HG03097 (cell line): ENCODE results near the gene PSKH1.
A peak's percentile ranks its signal among the peaks of the same experiment; 100 is the strongest.
"Not testable (repeated sequence)": the region's sequence is repeated elsewhere in the genome, so short reads cannot be mapped to it uniquely, and the experiment has no call there.

Experiments used
- ATAC-seq: cut with Tn5 transposase; IDR thresholded peaks from one replicate; pipeline ENCODE4 v1.9.1; 2021; ENCODE audit not compliant: unreplicated experiment, low FRiP score

Gene PSKH1

GRCh38 chr16:67936880-67937605 lies 44.0 kb downstream of the PSKH1 start:
- ATAC-seq = peak; percentile 47

- ATAC-seq = not testable (repeated sequence)
These were observed 44.7 kb downstream of the PSKH1 start for GRCh38 chr16:67937713-67938112.

- no peak for ATAC-seq
These were observed 46.7 kb downstream of the PSKH1 start for GRCh38 chr16:67939507-67940445.

- ATAC-seq = no peak
These were observed 47.5 kb downstream of the PSKH1 start for GRCh38 chr16:67940446-67941089.

- ATAC-seq = no peak
These were observed 48.6 kb downstream of the PSKH1 start for GRCh38 chr16:67941469-67942199.

- no peak for ATAC-seq
These were observed 49.1 kb downstream of the PSKH1 start for GRCh38 chr16:67942200-67942509.

GRCh38 chr16:67942510-67943255 lies 49.6 kb downstream of the PSKH1 start:
- no peak for ATAC-seq

GRCh38 chr16:67943256-67943618 lies 50.2 kb downstream of the PSKH1 start:
- ATAC-seq = no peak

- no peak for ATAC-seq
These were observed 50.8 kb downstream of the PSKH1 start, which contains the start of gene LCAT for GRCh38 chr16:67943619-67944504. TSS of gene LCAT (minus strand) at chr16:67944120. CDS start at chr16:67944101, 19 bp downstream.

- ATAC-seq = no peak
These were observed 51.8 kb downstream of the PSKH1 start for GRCh38 chr16:67944690-67945391.

GRCh38 chr16:67945392-67945933 lies 52.4 kb downstream of the PSKH1 start:
- no peak for ATAC-seq

- no peak for ATAC-seq
These were observed 53.1 kb downstream of the PSKH1 start for GRCh38 chr16:67946128-67946569.

- no peak for ATAC-seq
These were observed 54.0 kb downstream of the PSKH1 start for GRCh38 chr16:67946966-67947558.

- no peak for ATAC-seq
These were observed 55.0 kb downstream of the PSKH1 start for GRCh38 chr16:67948015-67948414.

GRCh38 chr16:67949645-67950044 lies 56.6 kb downstream of the PSKH1 start:
- no peak for ATAC-seq

GRCh38 chr16:67950335-67950843 lies 57.3 kb downstream of the PSKH1 start:
- no peak for ATAC-seq

GRCh38 chr16:67951485-67951884 lies 58.4 kb downstream of the PSKH1 start:
- ATAC-seq = no peak
